A673 (cell line): Measurements from ENCODE around the gene NIT2. TPM values are rescaled to one million over a fixed set of nuclear protein-coding genes. Genes with fewer than 3 reads are reported as not detected.

Experiments used
- BruUV-seq: library from RNA; stranded (reverse); fragments of 400-500 nt; replicated peaks from 2 replicates; lab custom pipeline; 2021; lab: Mats Ljungman, UMichigan
- CTCF ChIA-PET: fragments of 300-600 bp; sonication (Branson Sonifier 250); formaldehyde crosslinking; loops from one replicate; lab custom pipeline; 2022; ENCODE audit warnings: antibody characterized with exemption; lab: Charles Lee
- POLR2A ChIA-PET: fragments of 300-600 bp; sonication (Branson Sonifier 250); formaldehyde crosslinking; loops from one replicate; lab custom pipeline; 2022; ENCODE audit warnings: antibody characterized with exemption; ENCODE audit not compliant: low non-redundant PET; lab: Charles Lee
- DNase-seq: peaks from one replicate; pipeline ENCODE4 v3.0.0-alpha.2; 2015; ENCODE audit warnings: low spot score
- H3K27ac ChIP-seq: fragments of 200-600 bp; sonication (generic); 2 replicates; pipeline ENCODE4 v1.5.1; 2016; ENCODE audit warnings: mixed run types, low read depth, mild to moderate bottlenecking, mixed read lengths, antibody characterized with exemption, low read length; ENCODE audit not compliant: poor library complexity, severe bottlenecking
- H3K27me3 ChIP-seq: fragments of 200-600 bp; sonication (generic); replicated peaks from 2 replicates; pipeline ENCODE4 v1.6.1; 2017; ENCODE audit warnings: mixed run types, low read depth, mild to moderate bottlenecking, mixed read lengths, antibody characterized with exemption, low read length; ENCODE audit not compliant: insufficient read depth, poor library complexity
- H3K36me3 ChIP-seq: fragments of 200-600 bp; sonication (generic); 2 replicates; pipeline ENCODE4 v1.6.1; 2016; ENCODE audit warnings: mixed run types, mild to moderate bottlenecking, mixed read lengths, antibody characterized with exemption, low read length; ENCODE audit not compliant: insufficient read depth, poor library complexity, severe bottlenecking
- H3K4me1 ChIP-seq: fragments of 200-600 bp; sonication (generic); 2 replicates; pipeline ENCODE4 v1.6.1; 2017; ENCODE audit warnings: mixed run types, mild to moderate bottlenecking, mixed read lengths, antibody characterized with exemption, low read length; ENCODE audit not compliant: insufficient read depth, poor library complexity, severe bottlenecking
- H3K4me3 ChIP-seq: fragments of 200-600 bp; sonication (generic); 2 replicates; pipeline ENCODE4 v1.5.1; 2016; ENCODE audit warnings: low read depth, mixed run types, mild to moderate bottlenecking, mixed read lengths, low read length; ENCODE audit not compliant: poor library complexity, severe bottlenecking
- H3K9me3 ChIP-seq: fragments of 200-600 bp; sonication (generic); 2 replicates; pipeline ENCODE4 v1.6.1; 2016; ENCODE audit warnings: mixed run types, low read depth, mild to moderate bottlenecking, mixed read lengths, antibody characterized with exemption, low read length; ENCODE audit not compliant: poor library complexity, severe bottlenecking
- EZH2 ChIP-seq: fragments of 200-600 bp; sonication (generic); IDR thresholded peaks from 2 replicates; pipeline ENCODE4 v1.6.1; 2017; ENCODE audit warnings: borderline replicate concordance, low read depth, mild to moderate bottlenecking, mixed read lengths, antibody characterized with exemption, low read length; ENCODE audit not compliant: poor library complexity, severe bottlenecking
- intact Hi-C: fragments of 100-400 bp; cut with micrococcal nuclease; formaldehyde crosslinking; loops from one replicate; pipeline ENCODE4 v1.10.0; 2022; ENCODE audit not compliant: unreplicated experiment
- total RNA-seq: library from RNA; stranded (reverse); gene quantifications from 2 replicates; pipeline ENCODE4 v1.2.3, GENCODE V29; 2021
- TF ChIP-seq, protein P1 (sequence below): fragments of 300-800, 200-600 bp; sonication (generic); conservative IDR thresholded peaks from 2 replicates; pipeline ENCODE4 v1.5.1; 2017; ENCODE audit warnings: low read depth, mild to moderate bottlenecking, antibody characterized with exemption, low read length, moderate library complexity, mixed read lengths

NIT2 gene
- total RNA-seq, 1 experiment from 2014 or later = 57.0 TPM

DNA sequence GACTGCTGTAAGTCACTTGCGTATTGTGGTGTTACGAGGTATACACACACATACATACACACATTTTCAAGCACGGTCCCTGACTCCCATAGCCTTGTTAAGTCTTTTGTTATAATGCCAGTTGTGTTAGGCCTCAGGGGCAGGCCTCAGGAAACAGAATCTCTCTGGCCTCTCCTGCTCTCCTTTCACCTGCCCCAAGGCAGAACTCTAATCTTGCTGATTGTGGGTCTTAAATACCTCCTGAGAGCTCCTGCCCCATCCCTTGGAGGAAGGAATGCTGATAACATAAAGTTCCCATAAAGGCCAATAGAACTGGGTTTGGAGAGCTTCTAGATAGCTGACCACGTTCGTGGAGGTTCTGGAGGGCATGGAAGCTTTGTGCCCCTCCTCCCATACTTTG is 3.9 kb upstream of the NIT2 start:
- peaks cover 3% of the 10 kb centered on the region for H3K4me1 ChIP-seq
- CTCF ChIA-PET = no interaction called here
- intact Hi-C loops = no loop called here
- H3K27me3 ChIP-seq = no peaks in the 10 kb centered on the region
- BruUV-seq = no TSS peak
- H3K9me3 ChIP-seq = no peaks in the 10 kb centered on the region
- H3K36me3 ChIP-seq = no peaks in the 10 kb centered on the region
- TF ChIP-seq, protein P1, sequence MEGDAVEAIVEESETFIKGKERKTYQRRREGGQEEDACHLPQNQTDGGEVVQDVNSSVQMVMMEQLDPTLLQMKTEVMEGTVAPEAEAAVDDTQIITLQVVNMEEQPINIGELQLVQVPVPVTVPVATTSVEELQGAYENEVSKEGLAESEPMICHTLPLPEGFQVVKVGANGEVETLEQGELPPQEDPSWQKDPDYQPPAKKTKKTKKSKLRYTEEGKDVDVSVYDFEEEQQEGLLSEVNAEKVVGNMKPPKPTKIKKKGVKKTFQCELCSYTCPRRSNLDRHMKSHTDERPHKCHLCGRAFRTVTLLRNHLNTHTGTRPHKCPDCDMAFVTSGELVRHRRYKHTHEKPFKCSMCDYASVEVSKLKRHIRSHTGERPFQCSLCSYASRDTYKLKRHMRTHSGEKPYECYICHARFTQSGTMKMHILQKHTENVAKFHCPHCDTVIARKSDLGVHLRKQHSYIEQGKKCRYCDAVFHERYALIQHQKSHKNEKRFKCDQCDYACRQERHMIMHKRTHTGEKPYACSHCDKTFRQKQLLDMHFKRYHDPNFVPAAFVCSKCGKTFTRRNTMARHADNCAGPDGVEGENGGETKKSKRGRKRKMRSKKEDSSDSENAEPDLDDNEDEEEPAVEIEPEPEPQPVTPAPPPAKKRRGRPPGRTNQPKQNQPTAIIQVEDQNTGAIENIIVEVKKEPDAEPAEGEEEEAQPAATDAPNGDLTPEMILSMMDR = no peak
- TF ChIP-seq EZH2 = no peak
- no peak for DNase-seq
- POLR2A ChIA-PET = no interaction called here
- H3K27ac ChIP-seq = no peak overlapping the region
- no peak overlapping the region for H3K4me3 ChIP-seq

DNA sequence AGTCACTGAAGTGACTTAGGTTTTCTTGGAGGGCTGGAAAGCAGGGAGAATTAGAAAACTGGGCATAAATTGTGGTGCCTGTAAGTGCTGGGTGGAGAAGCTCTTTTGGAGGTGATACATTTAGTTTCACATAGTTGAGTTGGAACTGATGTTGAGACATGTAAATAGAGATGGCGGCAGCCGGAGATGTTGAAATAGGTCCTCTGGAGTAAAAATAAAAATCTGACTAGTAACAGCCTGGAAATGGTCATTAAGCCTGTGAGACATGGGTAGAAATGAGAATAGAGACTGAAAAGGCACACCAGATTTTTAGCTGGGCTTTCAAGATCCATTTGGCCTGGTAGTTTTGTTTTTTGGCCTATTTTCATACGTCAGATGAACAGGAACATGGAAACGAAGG is 2.9 kb upstream of the NIT2 start:
- POLR2A ChIA-PET = no interaction called here
- Histone ChIP-seq H3K27ac (no peak overlapping the region), H3K4me3 (no peak overlapping the region), H3K4me1 (peaks cover 3% of the 10 kb centered on the region), H3K36me3 (no peaks in the 10 kb centered on the region), H3K27me3 (no peaks in the 10 kb centered on the region), H3K9me3 (no peaks in the 10 kb centered on the region)
- no TSS peak for BruUV-seq
- intact Hi-C loops = no loop called here
- CTCF ChIA-PET = no interaction called here
- TF ChIP-seq, protein P1 = no peak
- no peak for TF ChIP-seq EZH2
- DNase-seq = no peak

DNA sequence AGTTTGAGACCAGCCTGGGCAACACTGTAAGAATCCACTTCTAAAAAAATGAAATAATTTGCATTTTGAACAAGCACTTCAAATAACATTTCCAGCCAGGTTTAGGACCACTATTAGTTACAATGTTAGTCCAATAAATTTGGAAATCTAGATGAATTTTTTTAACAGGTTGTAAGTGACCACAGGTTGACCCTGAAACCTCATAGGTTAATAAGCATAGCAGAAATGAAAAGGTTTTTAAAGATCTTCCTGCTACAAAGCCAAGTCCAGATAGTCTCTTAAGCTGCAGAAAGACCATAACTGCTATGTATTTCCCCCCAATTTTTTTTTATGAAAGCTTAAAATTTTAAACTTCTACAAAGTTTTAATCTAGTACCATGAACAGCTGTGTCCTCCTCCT is 1.5 kb upstream of the NIT2 start:
- H3K27ac ChIP-seq = no peak overlapping the region
- H3K4me1 ChIP-seq = peaks cover 3% of the 10 kb centered on the region
- no TSS peak for BruUV-seq
- no peak for DNase-seq
- POLR2A ChIA-PET = interaction anchor here (0.7 kb wide), 1 partner anchor 509 kb away, joined by 3 read pairs; no protein-coding TSS in a partner anchor
- no peak overlapping the region for H3K4me3 ChIP-seq
- H3K9me3 ChIP-seq = no peaks in the 10 kb centered on the region
- CTCF ChIA-PET = no interaction called here
- intact Hi-C loops = no loop called here
- no peaks in the 10 kb centered on the region for H3K27me3 ChIP-seq
- no peaks in the 10 kb centered on the region for H3K36me3 ChIP-seq
- TF ChIP-seq EZH2 = no peak
- TF ChIP-seq, protein P1 = no peak
